HG02571 (cell line): Measurements from ENCODE around the gene OR2T8.

Source experiments
- ATAC-seq: cut with Tn5 transposase; IDR thresholded peaks from one replicate; pipeline ENCODE4 v1.9.1; 2021; ENCODE audit warnings: mild to moderate bottlenecking, moderate library complexity; ENCODE audit not compliant: unreplicated experiment

OR2T8 gene

GRCh38 chr1:247961791-247962190, 41.7 kb downstream of the OR2T8 start:
- no peak for ATAC-seq

GRCh38 chr1:247962911-247963588, 43.0 kb downstream of the OR2T8 start:
- no peak for ATAC-seq

GRCh38 chr1:247964933-247965332, 44.9 kb downstream of the OR2T8 start, which contains the start of gene OR2AK2:
TSS of gene OR2AK2 (plus strand) at chr1:247965233. CDS start at chr1:247965377, 144 bp downstream.
- ATAC-seq = no peak

GRCh38 chr1:247966532-247967204, 46.6 kb downstream of the OR2T8 start:
- no peak for ATAC-seq
